Activated CD4-positive, CD25-positive, alpha-beta regulatory T cell treated with anti-CD3 and anti-CD28 coated beads, Interleukin-2, amount 50 U/mL, for 16 hours (primary cell): ENCODE measurements around the gene HSPB6.
A peak's percentile ranks its signal among the peaks of the same experiment; 100 is the strongest.
"Not testable (repeated sequence)": the region's sequence is repeated elsewhere in the genome, so short reads cannot be mapped to it uniquely, and the experiment has no call there.

Experiments
- DNase-seq: peaks from one replicate; pipeline ENCODE4 v3.0.0-alpha.2; 2020; ENCODE audit warnings: low read depth, low spot score

The HSPB6 gene

DNA sequence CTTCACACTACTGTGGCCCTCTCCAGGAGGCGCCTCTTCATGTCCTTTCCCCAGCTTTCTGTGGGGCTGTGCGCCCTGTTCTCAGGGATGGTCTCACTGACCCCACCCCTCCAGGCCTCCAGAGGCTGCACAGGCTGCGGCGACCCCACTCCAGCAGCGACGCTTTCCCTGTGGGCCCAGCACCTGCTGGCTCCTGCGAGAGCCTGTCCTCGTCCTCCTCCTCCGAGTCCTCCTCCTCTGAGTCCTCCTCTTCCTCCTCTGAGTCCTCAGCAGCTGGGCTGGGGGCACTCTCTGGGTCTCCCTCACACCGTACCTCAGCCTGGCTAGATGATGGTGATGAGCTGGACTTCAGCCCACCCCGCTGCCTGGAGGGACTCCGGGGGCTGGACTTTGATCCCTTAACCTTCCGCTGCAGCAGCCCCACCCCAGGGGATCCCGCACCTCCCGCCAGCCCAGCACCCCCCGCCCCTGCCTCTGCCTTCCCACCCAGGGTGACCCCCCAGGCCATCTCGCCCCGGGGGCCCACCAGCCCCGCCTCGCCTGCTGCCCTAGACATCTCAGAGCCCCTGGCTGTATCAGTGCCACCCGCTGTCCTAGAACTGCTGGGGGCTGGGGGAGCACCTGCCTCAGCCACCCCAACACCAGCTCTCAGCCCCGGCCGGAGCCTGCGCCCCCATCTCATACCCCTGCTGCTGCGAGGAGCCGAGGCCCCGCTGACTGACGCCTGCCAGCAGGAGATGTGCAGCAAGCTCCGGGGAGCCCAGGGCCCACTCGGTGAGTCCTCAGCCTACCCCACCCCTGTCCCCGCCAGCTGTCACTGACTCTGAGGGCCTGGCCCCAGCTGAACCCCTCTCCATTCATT is 29.7 kb upstream of the HSPB6 start:
- no peak for DNase-seq

DNA sequence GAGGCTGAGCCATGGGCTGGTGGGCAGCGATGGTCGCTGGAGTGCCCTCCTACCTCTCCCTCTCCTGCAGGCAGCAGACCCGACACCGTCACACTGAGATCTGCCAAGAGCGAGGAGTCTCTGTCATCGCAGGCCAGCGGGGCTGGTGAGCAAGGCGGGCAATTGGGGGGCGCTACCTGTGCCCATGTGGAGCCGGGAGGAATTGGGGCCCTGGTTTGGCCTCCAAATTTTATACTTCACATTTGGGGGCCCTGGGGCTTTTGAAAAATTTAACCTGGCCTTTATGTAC is 28.5 kb upstream of the HSPB6 start:
- DNase-seq = no peak

DNA sequence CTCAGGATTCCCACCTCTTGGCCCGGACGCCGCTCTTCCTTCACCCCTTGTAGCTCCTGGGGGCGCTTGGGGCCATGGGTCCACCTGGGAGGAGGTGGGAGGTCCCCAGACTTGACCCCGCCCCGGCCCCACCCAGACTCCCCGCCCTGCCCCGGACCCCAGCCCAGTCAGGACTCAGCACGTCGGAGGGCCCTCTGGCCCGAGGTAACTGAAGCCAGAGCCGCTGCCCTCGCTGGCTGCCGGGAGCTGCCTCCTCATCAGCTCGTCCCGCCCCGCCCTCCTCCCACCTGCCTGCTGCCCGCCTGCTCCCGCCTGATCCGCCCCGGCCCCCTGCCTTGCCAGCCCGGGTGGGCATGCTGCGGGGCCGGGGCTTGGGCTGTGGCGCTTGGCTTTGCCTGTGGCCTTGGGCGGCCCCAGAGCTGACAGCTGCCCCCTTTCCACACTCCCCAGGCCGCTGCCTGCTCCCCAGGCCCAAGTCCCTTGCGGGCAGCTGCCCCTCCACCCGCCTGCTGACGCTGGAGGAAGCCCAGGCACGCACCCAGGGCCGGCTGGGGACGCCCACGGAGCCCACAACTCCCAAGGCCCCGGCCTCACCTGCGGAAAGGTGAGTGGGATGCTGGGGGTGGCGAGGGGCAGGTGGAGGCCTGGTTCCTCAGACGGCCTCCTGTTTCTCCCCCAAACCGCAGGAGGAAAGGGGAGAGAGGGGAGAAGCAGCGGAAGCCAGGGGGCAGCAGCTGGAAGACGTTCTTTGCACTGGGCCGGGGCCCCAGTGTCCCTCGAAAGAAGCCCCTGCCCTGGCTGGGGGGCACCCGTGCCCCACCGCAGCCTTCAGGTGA is 27.9 kb upstream of the HSPB6 start:
- DNase-seq = no peak

DNA sequence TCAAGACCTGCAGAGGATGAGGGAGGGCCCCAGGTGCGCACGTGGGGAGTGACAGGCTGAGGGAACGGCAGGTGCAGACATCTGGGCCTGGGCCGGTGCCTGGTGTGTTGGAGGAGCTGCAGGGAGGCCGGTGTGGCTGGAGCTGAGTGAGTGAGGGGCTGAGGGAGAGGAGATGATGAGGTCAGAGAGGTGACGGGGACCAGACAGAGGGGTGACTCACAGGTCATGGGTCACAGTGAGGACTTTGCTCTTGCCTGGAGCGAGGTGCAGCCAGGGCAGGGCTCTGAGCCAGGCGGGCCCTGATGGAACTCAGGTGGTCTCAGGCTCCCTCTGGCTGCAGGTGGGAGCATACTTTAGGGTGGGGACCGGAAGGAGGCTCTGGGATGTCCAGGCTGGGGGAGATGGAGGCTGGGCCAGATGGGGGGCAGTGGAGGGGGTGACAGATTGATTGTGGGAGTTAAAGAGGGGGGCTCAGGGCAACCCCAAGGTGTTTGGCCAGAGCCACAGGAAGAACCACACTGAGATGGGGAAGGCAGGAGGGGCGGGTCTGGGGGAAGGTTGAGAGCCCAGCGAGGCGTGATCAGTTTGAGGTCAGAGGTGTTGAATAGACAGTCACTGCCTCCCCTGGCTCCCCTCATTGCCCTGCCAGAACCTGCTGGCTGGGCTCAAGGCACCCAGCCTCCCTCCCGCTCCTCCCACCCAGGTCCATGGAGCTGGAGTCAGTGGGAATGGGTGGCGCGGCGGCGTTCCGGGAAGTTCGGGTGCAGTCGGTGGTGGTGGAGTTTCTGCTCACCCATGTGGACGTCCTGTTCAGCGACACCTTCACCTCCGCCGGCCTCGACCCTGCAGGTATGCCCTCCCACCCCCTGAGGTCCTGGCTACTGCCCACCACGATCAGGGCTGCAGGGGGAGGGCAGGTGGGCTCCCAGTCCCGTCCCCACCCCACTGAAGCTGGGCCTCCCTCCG is 26.9 kb upstream of the HSPB6 start:
- DNase-seq = no peak

DNA sequence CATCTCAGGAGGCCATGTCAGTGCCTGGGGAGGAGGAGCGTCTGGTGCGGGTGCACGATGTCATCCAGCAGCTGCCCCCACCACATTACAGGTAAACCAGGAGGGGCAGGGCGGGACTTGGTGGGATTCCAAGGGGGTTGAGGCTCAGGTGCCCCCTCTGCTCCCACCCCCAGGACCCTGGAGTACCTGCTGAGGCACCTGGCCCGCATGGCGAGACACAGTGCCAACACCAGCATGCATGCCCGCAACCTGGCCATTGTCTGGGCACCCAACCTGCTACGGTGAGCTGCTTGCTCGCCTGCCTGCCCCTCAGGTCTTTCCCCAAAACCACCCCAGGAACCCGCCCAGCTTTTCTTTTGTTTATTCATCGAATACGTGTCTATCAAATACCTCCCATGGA is 25.8 kb upstream of the HSPB6 start:
- DNase-seq = no peak

DNA sequence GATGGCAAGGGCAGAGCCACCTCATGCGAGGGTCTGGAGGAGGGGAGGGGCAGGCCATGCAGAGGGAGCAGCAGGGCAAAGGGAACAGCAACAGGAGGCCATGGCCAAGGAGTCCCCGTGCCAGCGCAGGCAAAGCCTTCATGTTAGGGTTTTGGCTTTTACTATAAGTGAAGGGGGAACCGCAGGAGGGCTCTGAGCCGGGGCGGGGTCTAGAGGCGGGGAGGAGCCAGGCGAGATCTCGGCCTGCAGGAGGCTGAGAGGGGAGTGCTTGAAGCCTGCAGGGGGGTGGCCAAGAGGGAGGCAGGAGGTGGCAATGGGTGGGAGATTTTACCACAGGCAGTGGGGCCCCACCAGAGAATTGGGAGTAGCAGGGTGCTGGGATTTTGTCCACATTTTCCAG is 24.8 kb upstream of the HSPB6 start:
- no peak for DNase-seq

DNA sequence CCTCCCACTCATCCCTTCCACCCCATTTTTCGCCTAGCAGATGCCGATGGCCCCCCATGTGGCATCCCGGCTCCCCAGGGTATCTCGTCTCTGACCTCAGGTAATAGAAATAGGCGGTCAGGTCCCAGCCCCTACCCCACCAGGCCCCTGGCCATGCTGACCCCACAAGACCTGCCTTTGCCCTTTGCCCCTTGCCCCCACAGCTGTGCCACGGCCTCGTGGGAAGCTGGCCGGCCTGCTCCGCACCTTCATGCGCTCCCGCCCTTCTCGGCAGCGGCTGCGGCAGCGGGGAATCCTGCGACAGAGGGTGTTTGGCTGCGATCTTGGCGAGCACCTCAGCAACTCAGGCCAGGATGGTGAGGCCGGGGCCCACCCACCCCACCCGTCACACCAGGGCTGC is 23.9 kb upstream of the HSPB6 start:
- no peak for DNase-seq

DNA sequence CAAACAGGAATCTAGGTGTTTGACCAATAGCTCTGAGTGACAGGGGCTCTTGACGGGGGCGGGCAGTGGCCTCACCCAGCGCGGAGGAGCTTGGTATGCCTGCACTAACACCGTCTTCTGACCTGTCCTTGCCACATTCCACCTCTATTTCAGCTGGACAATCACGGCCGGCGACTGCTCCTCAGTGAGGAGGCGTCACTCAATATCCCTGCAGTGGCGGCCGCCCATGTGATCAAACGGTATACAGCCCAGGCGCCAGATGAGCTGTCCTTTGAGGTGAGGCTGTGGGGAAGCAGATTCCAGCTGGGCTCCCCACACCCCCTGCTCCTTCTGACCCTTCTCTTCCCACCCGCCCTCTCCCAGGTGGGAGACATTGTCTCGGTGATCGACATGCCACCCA is 23.2 kb upstream of the HSPB6 start:
- no peak for DNase-seq

DNA sequence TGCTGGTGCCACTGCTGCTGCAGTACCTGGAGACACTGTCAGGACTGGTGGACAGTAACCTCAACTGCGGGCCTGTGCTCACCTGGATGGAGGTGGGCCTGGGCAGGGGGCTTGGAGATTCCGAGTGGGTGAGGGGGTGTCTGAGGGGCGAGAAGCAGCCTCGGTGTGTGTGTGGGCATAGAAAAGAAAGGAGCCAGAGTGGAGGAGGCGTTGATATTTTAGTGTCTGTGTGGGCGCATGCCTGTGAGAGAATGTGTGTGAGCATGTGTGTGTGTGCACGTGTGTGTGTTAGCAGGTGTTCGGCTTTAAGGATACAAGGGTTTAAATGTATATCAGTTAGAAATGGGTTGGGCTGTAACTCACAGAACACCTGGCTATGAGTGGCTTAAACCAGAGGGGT is 22.2 kb upstream of the HSPB6 start:
- DNase-seq = no peak

DNA sequence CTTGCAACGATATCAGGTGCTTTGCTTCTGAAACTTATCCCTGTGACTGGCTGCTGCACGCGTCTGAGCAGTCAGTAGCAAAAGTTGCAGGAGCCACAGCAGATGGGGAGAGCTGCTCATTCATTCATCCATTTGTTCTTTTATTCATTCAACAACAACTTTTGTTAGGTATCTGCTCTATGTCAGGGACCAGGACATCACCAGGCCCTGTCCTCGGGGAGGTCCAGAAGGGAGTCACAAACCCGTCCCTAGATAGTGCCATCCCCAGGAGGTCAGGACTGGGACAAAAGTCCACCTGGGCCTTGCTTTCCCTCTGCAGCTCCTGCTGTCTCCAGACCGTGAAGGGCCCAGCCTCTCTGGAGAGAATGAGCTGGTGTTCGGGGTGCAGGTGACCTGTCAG is 21.1 kb upstream of the HSPB6 start:
- DNase-seq = no peak

DNA sequence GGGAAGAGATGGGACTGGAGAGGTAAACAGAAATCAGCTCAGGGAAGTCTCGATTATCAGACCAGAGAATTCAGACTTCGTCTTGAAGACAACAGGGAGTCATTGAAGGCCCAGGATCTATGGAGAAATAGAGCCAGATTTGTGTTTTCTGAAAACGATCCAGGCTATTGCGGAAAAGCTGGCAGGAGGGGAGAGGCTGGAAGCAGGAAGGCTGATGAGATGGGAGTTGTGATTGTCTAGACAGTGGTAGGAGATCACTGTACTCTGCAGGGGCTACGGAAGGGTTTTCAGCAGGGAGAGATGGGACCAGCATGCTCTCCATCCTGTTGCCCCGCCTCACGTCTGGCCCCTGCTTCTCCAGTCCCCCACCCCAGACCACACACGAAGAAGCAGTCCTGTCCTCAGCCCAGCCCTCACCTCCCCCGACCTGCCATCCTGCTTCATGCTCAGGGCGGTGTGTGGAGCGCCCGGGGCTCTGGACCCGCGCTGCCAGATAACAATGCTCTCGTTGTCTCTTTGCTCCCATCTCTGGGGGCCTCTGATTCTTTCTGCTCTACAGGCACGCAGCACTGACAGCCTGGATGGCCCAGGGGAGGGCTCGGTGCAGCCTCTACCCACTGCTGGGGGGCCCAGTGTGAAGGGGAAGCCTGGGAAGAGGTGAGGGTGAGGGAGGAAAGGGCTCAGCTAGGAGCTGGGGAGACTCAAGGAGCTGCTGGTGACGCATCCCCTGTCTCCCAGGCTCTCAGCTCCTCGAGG is 20.4 kb upstream of the HSPB6 start:
- no peak for DNase-seq

DNA sequence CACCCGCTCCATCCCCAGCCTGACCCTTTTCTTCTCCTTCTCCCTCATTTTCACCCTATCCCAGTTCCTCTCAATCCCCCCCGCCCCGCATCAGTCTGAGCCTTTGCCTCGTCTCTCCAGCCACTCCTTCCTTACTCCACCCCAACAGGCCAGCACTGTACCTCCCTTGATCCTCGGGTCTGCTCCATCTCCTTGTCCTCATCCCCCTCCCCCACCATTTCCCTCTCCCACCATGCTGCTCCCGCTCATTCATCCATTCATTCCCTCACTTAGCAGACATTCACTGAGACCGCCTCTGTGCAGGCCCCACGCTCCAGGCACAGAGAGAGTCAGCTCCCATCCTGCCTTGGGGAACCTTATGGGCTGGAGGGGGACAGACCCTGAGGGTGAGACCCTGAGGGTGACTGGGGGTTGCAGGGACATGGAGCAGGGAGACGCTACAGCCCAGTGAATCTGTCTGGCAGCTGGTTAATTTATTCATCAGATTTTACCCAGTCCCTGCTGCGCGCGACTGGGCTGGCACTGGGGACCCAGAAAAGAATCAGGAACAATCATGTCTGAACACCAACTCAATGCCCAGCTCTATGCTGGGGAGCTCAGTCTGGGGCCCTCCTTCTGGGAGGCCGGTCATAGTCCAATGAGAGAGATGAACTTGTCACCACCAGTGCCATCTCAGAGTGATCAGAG is 19.4 kb upstream of the HSPB6 start:
- DNase-seq = no peak

DNA sequence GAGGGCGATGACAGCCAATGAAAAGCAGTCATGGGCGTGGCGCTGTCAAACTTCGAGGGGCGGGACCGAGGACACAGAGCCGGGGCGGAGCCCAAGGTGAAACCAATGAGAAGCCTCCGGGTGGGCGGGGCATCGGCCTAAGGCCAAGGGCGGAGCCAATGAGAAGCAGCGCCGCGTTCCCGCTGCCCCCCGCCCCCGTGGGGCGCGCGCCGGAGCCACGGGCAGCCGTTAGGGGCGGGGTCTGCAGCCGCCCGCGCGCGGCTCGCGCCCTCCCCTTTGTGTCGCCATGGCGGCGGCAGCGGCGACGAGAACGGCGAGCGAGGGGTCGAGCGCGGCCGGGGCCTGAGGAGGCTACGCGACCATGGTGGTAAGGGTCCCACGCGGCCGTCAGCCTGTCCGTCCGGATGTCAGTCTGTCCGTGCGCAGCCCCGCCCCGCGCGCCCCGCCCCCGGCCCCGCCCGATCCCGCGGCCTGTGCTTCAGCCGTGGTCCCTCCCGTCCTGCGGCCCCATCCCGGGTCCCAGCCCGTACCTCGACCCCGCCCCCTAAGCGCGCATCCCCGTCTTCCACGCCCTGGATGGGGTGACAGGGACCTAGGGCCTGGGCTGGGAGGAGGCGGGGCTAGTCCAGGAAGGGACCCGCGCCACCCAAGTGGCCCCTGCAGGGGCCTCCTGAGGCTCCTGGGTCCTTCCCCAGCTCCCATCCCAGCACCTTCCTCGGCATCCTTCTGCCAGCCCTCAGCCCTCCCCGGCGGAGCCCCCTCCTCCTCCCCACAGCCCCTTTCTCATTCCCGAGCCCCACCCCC is 18.7 kb upstream of the HSPB6 start, which contains the start of gene ARHGAP33:
Gene ARHGAP33 (plus strand): TSS at position 267 of the 804 bp plus-strand sequence. CDS start 95 bp downstream, at position 362.
- DNase-seq = peak; percentile 97

DNA sequence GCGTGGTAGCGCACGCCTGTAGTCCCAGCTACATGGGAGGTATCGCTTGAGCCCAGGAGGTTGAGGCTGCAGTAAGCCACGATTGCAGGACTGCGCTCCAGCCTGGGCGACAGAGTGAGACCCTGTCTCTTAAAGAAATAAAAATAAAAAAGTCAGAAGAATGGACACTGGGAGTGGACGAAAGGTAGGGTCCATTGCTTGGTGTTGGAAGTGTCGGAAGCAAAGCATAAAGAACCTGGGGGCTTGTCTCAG is 18.1 kb upstream of the HSPB6 start:
- no peak for DNase-seq

DNA sequence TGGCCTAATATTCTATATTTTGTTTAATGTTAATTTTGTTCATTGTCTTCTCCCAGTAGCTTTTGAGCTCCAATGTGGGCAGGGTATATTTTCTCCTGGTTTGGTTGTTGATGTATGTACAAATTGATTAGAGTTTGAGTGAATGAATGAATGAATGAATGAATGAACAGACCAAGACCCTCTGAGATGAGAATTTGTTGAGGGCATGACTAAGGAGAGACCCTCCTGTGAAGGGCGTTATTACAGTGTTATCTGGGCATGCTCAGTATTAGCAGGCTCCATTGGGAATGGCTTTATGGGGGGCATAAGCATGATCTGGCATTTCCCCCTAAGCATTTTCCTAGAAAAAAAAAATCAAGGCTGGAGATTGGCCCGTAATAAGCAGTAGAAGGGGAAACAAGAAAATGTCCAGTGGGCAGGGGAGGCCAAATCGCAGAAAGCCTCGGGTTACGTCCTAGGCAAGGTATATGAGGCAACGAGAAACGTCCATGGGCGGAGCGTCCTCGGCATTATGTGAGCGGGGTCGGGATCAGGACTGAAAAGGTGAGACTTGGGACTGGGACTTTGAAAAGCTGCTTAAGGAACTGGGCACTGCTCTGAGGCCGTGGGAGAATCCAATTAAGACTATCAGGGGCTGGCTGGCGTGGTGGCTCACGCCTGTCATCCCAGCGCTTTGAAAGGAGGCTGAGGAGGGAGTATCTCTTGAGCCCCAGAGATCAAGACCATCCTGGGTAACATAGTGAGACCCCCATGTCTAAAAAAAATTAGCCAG is 17.6 kb upstream of the HSPB6 start:
- DNase-seq = no peak

DNA sequence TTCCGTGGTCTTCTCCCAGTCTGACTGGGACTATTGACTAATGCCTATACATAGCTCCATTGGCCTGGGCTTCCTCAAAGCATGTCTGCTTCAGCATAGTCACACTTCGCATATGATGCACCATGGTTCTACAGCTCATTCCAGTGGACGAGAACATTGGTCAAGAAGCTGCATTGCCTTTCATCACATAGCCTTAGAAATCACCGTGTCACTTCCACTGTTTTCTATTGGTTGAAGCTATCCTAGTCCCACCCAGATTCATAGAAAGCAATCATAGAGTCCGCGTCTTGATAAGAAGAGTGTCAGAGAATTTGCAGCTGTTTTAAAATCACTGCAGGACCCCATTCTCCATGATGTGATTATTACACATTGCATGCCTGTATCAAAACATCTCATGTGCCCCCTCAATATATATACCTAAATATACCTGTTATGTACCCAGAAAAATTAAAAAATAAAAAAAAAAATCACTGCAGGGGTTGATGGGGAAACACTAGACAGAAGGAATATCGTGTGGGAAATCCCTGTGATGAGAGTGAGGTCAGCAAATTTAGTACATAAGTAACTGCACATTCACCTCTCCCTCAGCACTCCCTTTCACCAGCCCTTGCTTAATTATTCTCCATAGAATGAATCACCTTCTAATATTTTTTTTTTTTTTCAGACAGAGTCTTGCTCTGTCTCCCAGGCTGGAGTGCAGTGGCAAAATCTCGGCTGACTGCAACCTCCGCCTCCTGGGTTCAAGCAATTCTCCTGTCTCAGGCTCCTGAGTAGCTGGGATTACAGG is 16.4 kb upstream of the HSPB6 start:
- no peak for DNase-seq

DNA sequence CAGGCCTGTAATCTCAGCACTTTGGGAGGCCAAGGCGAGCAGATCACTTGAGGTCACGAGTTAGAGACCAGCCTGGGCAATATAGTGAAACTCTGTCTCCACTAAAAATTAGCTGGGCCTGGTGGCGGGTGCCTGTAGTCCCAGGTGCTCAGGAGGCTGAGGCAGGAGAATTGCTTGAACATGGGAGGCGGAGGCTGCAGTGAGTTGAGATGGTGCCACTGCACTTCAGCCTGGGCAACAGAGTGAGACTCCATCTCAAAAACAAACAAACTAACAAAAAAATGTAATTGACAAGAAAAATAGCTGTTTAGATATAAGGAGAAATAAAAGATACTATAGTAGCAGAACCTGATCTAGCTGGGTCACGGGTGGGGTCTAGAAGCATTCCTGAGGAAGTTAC is 15.5 kb upstream of the HSPB6 start:
- not testable (repeated sequence) for DNase-seq

DNA sequence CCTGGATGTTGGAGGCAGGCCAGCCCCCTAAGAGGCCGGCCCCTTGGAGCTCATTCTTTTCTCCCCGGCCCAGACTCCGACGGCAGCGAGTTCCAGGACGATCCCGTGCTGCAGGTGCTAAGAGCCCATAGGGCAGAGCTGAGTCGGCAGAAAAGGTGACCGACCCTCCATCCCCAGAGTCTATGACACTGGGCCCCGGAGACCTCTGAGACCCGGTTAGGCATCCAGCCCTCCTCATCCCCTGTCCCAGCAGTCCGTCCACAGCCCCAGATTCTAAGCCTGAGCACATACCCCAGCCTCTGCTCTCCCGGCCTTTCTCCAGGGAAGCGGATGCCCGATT is 11.2 kb upstream of the HSPB6 start:
- no peak for DNase-seq
